Sigmoid colon (tissue), 7 donors: ENCODE measurements around the gene FCGBP. TPM values are rescaled to one million over a fixed set of nuclear protein-coding genes. Genes with fewer than 3 reads are reported as not detected.

Source experiments
- DNase-seq: peaks from one replicate; pipeline ENCODE4 v3.0.0-alpha.2; 2019
- H3K27ac ChIP-seq, 4 donors: fragments of 200-600 bp; sonication (generic); one replicate each; pipeline ENCODE4 v1.5.1; 2016 to 2019; ENCODE audit warnings: mild to moderate bottlenecking in 1 of 4
- H3K27me3 ChIP-seq, 3 donors: fragments of 200-600 bp; sonication (generic); one replicate each; pipeline ENCODE4 v1.5.1; 2019; ENCODE audit warnings: mild to moderate bottlenecking in 1 of 3
- H3K36me3 ChIP-seq, 4 donors: fragments of 200-600 bp; sonication (generic); one replicate each; pipeline ENCODE4 v1.5.1; 2016 to 2019
- H3K4me1 ChIP-seq, 4 donors: fragments of 200-600 bp; sonication (generic); one replicate each; pipeline ENCODE4 v1.5.1; 2017 to 2019
- H3K4me3 ChIP-seq, 4 donors: fragments of 200-600 bp; sonication (generic); one replicate each; pipeline ENCODE4 v1.5.1; 2017 to 2019; ENCODE audit warnings: mild to moderate bottlenecking in 2 of 4, moderate library complexity in 1 of 4
- H3K9me3 ChIP-seq, 4 donors: fragments of 200-600 bp in 3 of 4; sonication (generic) in 3 of 4; one replicate each; pipeline versions ENCODE4 v1.5.1 to v1.6.1; 2013 to 2019
- CTCF ChIP-seq, 4 experiments: fragments of 450-650 bp in 3 of 4; fragments of 200-600 bp in 1 of 4; IDR thresholded peaks; one replicate each; pipeline ENCODE4 v1.5.1; 2016 to 2019; ENCODE audit warnings: antibody characterized with exemption in 4 of 4, mild to moderate bottlenecking in 3 of 4, moderate library complexity in 2 of 4
- EP300 ChIP-seq, 4 donors: sonication (generic); formaldehyde crosslinking; IDR thresholded peaks; one replicate each; pipeline ENCODE4 v1.6.1; 2017; ENCODE audit warnings: antibody characterized with exemption in 4 of 4
- POLR2A ChIP-seq, 2 donors: fragments of 450-650 bp; IDR thresholded peaks; one replicate each; pipeline ENCODE4 v1.6.1; 2016; ENCODE audit warnings: antibody characterized with exemption in 2 of 2, mild to moderate bottlenecking in 2 of 2, moderate library complexity in 2 of 2
- POLR2AphosphoS5 ChIP-seq, 4 donors: sonication (generic); formaldehyde crosslinking; IDR thresholded peaks; one replicate each; pipeline ENCODE4 v1.6.1; 2017; ENCODE audit warnings: antibody characterized with exemption in 4 of 4
- WGBS, 2 donors: extraction: QIAGEN DNeasy Blood & Tissue Kit; methylation state at CpG; one replicate each; pipeline ENCODE4 v1.1.7; 2013; 5-methylcytosine and 5-hydroxymethylcytosine counted together
- intact Hi-C: fragments of 100-400 bp; cut with DNase I; formaldehyde crosslinking; loops from one replicate; pipeline ENCODE4 v1.15.1; 2023
- polyA plus RNA-seq, 3 donors: library from polyadenylated mRNA; stranded (reverse); fragments of 200-250 nt; gene quantifications; one replicate each; pipeline ENCODE4 v1.2.3, GENCODE V29; 2013
- total RNA-seq, 4 donors: library from RNA; depleted of rRNA; stranded (reverse); fragments of >200 nt; gene quantifications; one replicate each; pipeline ENCODE4 v1.1.0, GENCODE V29; 2016
- donor health status: healthy with polysubstance abuse.
- donor health status: Bipolar disorder and iron deficiency.
- donor health status: healthy.

FCGBP gene
- total and polyA plus RNA-seq, 7 donors: 7.5 to 713 (median 83.5) TPM

GRCh38 chr19:39939556-39939955 is 5.1 kb upstream of the FCGBP start:
- no peaks in the 10 kb centered on the region for H3K4me1 ChIP-seq
- no peaks in the 10 kb centered on the region for H3K36me3 ChIP-seq
- H3K9me3 ChIP-seq: peaks cover 0 to 8% (median 0%) of the 10 kb centered on the region in 4 donors
- no peaks in the 10 kb centered on the region for H3K27me3 ChIP-seq
- intact Hi-C loops: no loop called here
- TF ChIP-seq POLR2AphosphoS5 (IDR thresholded peaks at IDR 0.05) (no peak), POLR2A (IDR thresholded peaks at IDR 0.05) (no peak), EP300 (IDR thresholded peaks at IDR 0.05) (no peak), CTCF (IDR thresholded peaks at IDR 0.05) (no peak)
- no peak overlapping the region for H3K27ac ChIP-seq
- 85 to 94% methylated on average over 6 of the region's 6 CpGs for WGBS, 2 donors
- no peak overlapping the region for H3K4me3 ChIP-seq
- no peak for DNase-seq

DNA sequence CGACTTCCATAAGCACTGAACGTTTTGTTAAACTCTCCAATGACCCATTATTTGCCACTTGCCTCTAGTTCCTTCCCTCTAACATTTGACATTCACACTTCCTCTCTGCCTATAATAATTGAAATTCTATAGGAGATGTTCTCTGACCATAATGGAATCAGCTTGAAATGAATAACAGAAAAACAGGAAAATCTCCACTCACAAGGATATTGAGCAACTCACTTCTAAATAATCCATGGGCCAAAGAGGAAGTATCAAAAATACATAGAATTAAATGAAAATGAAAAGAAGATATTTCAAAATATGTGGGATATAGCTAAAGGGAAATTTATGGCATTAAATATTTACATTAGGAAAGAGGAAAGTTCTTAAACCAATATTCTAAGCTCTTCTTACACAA is 3.4 kb upstream of the FCGBP start:
- Histone ChIP-seq H3K4me3 (no peak overlapping the region), H3K36me3 (no peaks in the 10 kb centered on the region), H3K9me3 (peaks cover 0 to 8% (median 0%) of the 10 kb centered on the region in 4 donors), H3K27ac (no peak overlapping the region), H3K27me3 (no peaks in the 10 kb centered on the region), H3K4me1 (no peaks in the 10 kb centered on the region)
- TF ChIP-seq POLR2AphosphoS5 (IDR thresholded peaks at IDR 0.05): no peak
- no peak for TF ChIP-seq EP300 (IDR thresholded peaks at IDR 0.05)
- no peak for TF ChIP-seq CTCF (IDR thresholded peaks at IDR 0.05)
- no peak for TF ChIP-seq POLR2A (IDR thresholded peaks at IDR 0.05)
- intact Hi-C loops: no loop called here
- WGBS, 2 donors: 37 to 57% methylated on average over 2 of the region's 2 CpGs
- no peak for DNase-seq

DNA sequence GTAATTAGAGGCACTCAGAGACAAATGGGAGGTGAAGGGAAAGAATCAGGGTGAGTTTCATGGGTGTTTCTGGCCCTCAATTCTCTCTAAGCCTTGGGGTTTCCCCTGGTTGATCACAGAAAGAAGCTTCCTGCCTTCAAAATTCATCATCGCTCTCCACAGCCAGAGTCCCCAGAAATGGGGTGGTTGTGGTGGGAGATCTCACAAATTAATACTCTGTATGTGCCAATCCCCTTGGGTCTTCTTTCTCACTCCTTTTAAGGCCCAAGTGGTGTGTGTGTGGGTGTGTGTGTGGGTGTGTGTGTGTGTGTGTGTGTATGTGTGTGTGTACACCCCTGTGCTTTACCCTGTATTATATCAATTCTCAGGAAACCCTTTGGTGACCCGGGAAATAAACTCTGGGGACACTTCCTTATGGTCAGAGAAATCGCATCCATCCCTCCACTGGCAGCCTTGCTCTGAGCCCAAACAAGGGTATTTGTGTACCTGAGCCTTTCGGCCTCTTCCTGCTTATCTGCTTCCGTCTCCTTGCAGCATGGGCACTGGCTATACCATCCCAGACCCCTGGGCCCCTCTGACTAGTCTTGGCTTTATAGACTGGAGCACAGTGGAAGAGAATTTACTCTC is 2.8 kb upstream of the FCGBP start:
- Histone ChIP-seq H3K27me3 (no peaks in the 10 kb centered on the region), H3K36me3 (no peaks in the 10 kb centered on the region), H3K9me3 (peaks cover 0 to 8% (median 0%) of the 10 kb centered on the region in 4 donors), H3K4me1 (no peaks in the 10 kb centered on the region), H3K4me3 (no peak overlapping the region), H3K27ac (no peak overlapping the region)
- DNase-seq: no peak
- 45 to 51% methylated on average over 5 of the region's 5 CpGs for WGBS, 2 donors
- TF ChIP-seq POLR2AphosphoS5 (IDR thresholded peaks at IDR 0.05) (no peak), CTCF (IDR thresholded peaks at IDR 0.05) (no peak), POLR2A (IDR thresholded peaks at IDR 0.05) (no peak), EP300 (IDR thresholded peaks at IDR 0.05) (no peak)
- intact Hi-C loops: no loop called here

- no peak overlapping the region for H3K27ac ChIP-seq
- no peaks in the 10 kb centered on the region for H3K36me3 ChIP-seq
- 91 to 92% methylated on average over 6 of the region's 6 CpGs for WGBS, 2 donors
These were observed 2.2 kb upstream of the FCGBP start for GRCh38 chr19:39936622-39937021.

More at GRCh38 chr19:39936622-39937021, 2.2 kb upstream of the FCGBP start:
- Histone ChIP-seq H3K4me3 (no peak overlapping the region), H3K4me1 (no peaks in the 10 kb centered on the region), H3K27me3 (no peaks in the 10 kb centered on the region), H3K9me3 (peaks cover 0 to 8% (median 0%) of the 10 kb centered on the region in 4 donors)
- intact Hi-C loops: no loop called here
- TF ChIP-seq EP300 (IDR thresholded peaks at IDR 0.05) (no peak), CTCF (IDR thresholded peaks at IDR 0.05) (no peak), POLR2AphosphoS5 (IDR thresholded peaks at IDR 0.05) (no peak)
- DNase-seq: no peak
